ENCODE measurements around the gene ATG4D.
"Not testable (repeated sequence)": the region's sequence is repeated elsewhere in the genome, so short reads cannot be mapped to it uniquely, and the experiment has no call there.

ATG4D gene

DNA sequence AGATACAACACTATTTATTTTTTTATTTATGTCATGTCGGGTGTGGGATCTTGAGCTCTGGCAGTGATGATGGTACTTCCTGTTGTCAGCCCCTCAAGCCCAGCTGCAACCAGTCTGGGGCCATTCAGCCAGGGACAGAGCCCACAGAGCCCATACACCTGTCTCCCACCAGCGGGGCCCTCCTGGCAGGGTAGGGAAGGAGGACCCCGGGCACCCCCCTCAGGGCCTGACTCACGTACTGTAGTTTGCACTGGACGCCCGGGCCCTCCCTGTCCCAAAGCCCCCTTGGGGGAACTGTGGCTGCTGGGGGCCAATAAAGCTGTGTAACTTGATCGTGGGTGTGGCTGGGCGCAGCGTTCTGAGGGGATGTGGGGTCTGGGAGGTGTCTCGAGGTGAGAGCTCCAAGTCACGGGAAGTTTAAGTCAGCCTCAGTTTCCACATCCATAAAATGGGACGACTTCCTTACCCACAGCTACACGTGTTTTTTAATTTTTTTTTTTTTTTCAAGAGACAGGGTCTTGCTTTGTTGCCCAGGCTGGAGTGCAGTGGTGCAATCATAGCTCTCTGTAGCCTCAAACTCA, 9.5 kb downstream of the ATG4D start:
- DNase-seq = no peak

DNA sequence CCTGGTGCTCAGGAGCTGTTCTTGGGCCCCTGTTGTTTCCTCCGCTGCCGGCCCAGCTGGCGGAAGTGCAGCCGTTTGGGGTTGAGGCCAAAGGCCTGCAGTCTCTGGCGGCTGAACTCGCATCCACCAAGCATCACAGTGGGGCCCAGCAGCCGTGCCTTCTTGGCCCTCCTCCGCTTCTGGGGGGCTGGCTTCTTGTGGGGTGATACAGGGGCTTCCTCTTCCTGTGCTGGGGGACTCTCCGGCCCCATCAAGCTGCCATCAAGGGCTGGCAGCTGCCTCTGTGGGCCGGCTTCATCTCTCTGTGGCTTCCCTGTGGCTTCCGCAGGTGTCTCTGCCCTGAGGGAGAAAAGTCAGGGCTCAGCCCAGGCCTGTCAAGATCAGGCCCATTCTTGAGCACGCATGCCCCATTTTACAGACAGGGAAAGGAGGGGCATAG, 10.3 kb downstream of the ATG4D start:
- DNase-seq = peak; percentile 16

DNA sequence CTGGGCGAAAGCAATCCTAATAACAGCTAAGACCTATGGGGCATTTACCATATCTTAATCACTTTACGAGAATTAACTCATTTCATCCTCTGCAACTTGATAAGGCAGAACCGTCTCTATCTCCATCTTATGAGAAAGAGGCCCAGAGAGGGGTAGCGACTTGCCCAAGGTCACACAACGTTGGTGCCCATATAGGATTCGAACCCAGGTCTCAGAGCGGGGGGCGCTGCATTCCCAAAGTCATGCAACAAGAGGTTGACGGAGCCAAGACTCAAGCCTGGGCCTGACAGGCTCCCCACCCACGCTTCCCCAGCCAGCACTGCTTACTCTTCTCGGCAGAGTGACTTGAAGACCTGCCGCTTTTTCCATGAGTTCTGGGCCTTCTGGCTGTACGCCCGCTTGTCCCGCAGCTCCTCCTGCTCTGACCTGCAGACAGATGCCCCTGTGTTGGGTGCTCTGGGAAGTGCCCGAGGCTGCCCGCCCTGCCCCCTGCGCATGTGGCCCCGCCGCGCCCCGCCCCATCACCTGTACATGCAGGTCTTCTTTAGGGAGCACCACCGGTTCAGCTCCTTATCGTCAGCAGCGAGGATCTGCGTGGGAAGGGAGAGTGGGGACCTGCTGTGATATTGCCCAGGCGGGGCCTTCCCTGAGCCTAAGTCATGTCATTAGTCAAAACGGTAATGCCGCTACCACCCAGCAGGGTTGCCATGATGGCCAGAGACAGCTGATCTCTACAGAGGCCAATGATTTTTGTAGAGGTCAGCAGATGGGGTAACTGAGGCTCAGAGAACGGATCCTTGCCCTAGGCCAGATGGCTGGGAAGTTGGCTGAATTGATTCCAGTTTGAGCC, 11.3 kb downstream of the ATG4D start:
- no peak for DNase-seq

DNA sequence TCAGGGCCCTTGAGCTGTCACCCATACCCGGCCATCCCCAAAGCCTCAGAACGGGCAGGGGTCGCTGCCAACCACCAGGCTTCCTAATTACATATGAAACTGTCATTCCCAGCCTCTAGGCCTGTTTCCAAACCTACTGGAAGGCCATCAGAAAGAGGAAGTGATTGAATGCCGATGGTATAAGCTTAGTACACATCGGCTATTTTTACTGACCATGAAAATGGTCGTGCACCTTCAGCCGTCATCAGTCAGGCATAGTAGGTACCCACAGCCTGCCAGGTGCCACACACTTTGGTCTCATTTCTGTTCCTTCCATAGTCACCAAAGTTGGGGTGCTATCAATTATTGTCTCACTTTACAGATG, 11.9 kb downstream of the ATG4D start:
- DNase-seq = no peak

DNA sequence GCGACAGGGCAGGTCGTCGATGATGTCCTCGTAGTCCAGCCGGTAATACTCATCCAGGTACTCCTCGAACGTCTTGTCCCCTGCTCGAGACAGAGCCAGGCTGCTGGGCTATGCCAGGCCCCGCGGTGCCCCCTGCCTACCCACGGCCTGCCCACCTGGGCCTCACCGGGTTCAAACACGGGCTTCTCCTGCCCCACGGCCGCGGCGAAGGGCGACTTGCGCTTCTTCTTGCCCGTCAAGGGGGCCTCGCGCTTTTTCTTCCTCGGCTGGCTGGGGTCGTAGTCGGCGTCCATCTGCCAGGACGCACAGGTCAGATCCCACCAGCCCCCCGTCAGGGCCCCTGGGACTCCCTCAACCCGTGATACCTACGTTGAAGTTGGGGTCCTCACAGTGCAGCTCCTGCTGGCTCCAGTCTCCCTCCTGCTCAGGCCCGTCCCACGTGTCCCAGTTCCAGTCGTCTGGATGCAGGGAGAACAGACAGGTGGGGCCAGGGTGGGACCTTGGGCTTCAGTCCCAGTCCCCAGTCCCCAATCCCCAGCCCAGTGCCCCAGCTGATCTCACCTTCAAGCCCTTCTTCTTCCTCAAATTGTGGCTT, 14.0 kb downstream of the ATG4D start:
- DNase-seq = no peak

DNA sequence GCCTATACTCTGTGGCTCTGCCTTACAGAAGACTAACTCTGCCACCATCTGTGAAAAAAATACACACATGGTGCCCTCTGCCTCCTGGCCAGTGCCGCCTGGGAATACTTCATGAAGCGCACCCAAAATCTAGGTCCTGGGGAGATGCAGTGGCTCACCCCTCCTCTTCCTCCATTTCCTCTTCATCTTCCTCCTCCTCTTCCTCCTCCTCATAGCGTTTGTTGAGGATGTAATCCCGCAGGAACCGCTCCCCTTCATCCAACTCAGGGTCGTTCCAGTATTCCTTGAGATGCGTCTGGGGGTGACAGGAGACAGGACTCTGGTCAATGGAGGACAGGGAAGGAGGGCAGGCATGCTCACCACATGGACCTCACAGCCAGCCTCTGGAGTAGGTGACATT, 16.4 kb downstream of the ATG4D start:
- DNase-seq = no peak

DNA sequence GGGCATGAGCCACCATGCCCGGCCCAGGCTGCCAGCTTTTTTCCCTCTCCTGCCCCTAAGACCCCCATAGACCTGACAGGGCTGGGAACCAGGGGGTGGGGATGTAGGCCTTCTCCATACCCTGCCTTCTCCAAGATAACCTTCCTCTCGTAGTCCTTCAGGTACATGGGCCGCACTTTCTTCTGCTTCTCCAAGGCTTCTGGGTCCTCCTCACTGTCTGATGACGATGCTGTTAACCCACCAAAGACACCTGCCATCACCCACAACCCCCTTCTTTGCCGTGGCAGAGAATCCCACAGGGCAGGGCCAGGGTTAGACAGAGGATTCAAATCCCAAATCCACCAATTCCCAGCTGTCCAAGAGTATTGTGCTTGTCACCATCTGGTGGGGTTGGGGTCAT, 18.9 kb downstream of the ATG4D start:
- no peak for DNase-seq

DNA sequence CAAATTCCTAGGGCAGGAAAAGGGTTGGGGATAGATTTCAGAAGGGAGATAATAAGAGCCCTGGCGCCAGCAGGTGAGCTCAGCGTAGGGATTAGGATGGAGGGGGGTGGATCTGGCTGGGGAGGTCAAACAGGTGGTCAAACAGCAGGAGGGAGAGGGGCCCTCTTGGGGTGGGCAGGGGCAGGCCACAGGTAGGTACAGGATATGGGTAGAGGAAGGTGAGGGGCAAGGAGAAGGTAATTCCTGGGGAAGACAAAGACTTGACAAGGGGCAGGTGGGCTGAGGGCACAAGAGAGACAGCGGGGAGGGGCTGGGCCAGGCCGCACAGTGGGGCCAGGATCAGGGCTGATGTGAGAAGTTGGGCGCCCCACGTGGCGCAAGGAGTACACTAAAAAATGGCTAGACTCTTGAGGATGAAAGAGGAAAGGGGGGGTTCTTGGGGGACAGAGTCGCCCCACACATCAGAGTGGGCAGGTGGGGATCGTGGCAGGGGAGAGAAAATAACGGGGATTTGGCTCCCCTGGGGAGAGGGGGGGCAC, 21.4 kb downstream of the ATG4D start:
- peak; percentile 53 for DNase-seq

DNA sequence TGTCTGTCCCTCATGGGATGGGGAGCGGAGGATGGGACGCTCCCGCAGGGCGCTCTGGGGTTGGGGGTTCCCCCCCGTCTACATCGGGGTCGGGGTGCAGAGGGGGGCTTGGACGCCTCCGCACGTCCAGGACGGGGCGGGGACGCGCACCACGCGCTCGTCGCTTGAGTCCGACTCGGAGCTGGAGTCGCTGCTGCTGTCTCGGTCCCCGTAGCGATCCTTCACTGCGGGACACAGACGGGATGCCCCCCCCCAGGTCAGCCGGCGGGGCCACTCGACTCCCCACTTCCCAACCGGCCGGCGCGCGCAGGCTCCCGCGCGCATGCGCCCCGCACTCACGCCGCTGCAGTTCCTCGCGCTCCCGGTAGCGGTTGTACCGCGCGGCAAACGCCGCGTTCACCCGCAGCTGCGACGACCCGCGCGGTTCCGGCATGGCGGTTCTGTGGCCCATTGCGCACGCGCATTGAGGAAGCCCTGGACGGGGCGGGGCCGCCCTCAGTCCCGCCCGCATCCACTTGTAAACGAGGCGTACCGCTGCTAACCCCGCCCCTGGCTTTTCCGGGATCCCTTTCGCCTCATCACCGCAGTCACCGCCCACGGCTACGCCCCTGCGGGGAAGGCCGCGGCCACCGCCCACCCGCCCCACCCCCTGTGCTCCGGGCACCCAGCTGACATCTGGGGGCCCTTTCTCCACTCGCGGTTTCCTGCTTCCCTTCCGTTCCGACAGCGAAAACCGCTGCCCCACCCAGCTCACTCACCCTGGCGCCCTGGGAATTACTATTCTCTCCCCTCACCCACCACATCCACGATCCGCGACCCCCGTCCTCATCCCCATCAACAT, 22.1 kb downstream of the ATG4D start, which contains the start of gene KRI1:
Gene KRI1, minus strand, starts transcription at position 444 of the 841 bp plus-strand sequence. Its CDS starts 11 bp downstream, at position 433.
- DNase-seq = peak; percentile 96

DNA sequence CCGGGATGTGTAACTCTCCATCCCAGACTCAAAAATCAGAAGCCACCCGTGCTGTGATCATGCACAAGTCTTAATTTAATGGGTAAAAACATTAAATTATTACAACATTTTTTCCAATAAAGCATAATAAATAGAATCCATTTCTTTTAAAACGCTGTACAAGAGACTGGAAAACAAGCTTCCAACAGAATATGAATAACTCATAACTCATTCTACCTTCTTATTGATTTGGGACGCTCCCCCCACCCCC, 22.6 kb downstream of the ATG4D start:
- no peak for DNase-seq

DNA sequence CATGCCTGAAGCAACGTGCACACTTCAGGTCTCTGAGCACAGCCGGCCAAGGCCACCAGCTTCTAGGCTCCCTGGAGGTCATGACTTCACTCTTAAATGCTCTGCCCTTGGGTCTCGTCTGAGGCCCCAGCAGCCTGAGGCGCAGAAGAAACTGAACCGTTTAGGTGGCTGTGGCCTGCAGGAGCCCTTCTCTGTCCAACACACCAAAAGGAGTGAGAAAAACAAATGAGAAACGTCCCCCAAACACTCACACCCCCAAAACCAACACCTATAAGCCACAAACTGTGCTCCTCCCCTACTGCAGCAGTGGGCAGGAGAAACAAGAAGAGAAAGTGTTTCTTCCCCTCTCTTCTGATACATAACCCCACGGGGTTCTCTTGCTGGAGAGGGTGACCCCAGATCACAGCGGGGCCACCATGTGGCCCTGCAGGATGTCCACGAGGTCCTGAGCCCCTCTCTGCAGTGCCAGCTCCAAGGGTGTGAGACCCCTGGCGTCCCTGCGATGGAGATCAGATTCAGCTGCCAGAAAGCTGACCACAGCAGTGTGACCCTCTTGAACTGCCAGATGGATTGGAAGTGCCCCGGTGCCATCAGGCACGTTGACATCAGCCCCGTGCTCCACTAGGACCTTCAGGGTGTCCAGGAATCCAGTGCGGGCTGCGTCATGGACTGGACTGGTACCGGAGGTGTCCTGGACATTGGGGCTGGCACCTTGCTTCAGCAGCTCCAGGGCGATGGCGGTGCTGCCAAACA, 23.1 kb downstream of the ATG4D start:
- DNase-seq = peak; percentile 53

DNA sequence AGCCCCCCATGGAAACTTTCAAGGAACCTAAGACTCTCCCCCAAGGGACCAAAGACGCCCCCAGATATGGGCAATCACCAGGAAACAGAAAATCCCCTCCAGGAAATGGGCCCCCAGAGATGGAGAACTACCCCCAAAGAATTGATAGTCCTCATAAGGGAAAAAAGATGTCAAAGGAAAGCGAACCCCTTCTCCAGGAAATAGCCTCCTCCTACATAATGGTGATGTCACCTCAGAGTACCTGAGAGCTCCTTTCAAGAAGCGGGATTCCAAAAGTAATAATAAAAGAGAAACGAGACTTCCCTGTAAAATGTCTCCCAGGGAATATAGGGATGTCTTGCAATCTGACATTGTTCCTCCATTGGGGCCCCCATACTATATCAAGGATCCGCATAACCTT, 24.0 kb downstream of the ATG4D start:
- DNase-seq = no peak

DNA sequence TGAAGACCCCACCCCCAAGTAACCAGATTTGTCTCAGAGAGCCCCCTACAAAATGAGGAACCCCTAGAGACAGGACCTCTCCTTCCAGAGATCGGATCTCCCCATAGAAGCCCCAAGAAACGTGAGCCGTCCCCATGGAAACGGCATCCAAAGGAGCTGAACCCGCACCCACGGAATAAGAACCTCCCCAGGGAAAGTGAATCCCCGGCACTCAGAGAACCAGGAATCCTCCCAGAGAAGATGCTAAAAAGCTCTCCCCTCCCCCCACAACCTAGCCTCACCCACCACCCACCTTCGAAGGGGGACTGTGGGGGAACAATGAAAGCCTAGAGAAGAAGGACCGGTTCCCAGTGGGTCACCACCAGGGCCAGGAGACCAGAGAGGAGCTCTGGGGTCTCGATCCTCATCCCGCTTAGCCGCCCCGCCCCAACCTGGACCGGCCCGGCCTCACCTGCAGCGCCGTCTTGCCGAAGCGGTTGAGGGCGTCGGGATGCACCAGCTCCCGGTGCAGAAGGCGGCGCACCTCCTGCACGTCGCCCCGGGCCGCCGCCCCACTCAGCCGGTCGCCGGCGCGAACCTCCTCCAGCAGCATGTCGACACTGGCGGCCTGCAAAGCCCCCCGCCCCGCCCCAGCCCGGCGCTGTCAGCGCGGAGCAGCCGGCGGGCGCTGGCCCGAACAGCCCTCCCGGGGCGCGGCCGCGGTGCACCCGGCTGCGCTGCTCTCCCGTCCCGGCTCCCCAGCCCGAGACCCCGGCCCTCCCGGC, 24.5 kb downstream of the ATG4D start:
- DNase-seq = peak; percentile 63

DNA sequence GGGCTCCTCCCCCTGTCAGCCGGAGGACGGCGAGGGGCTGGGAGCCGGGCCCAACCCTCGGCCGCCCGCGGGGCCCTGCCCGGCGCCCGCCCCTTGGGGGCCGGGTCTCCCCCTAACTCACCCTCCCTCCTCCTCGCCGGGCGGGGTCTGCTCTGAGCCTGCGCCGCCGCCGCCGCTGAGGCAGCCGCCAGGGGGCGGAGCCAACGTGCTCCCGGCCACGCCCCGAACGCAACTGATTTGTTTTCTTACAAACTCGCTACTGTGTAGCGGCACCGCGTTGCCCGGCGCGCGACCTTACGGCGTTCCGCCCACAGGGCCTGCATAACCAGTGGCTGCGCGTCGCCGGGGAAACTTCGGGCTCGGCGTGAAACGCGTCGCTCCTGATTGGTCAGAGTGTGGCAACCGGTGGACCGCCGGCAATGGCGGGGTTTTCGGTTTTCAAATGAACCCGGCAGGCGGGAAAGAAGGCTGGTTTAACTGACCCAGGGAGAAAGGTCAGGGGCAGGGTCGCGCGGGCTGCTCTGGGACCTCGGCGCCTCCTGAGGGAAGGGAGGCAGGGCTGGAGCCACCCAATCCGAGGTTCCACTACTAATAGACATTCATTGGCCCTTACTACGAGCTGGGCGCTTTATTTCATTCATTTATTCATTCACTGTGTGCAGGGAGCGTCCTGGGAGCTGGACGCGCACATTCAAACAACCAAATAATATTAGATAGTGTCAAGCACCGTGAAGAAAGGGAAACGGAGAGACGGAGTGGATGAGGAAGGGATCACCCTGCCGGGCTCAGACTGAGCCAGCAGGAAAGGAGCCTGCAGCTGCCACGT, 25.3 kb downstream of the ATG4D start, which contains the start of gene CDKN2D:
Gene CDKN2D, minus strand, starts transcription at position 154 of the 826 bp plus-strand sequence. CDS start 326 bp downstream, outside the sequence.
- peak; percentile 99 for DNase-seq

DNA sequence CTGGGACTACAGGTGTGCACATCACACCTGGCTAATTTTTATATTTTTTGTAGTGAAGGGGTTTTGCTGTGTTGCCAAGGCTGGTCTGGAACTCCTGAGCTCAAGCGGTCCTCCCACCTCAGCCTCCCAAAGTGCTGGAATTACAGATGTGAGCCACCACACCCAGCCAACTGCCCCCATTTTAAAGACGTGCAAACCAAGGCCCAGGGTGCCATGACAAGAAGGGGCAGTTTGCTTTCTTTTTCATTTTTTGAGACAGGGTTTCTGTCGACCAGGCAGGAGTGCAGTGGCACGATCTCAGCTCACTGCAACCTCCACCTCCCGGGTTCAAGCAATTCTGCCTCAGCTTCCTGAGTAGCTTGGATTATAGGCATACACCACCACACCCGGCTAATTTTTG, 30.1 kb downstream of the ATG4D start:
- DNase-seq = not testable (repeated sequence)

DNA sequence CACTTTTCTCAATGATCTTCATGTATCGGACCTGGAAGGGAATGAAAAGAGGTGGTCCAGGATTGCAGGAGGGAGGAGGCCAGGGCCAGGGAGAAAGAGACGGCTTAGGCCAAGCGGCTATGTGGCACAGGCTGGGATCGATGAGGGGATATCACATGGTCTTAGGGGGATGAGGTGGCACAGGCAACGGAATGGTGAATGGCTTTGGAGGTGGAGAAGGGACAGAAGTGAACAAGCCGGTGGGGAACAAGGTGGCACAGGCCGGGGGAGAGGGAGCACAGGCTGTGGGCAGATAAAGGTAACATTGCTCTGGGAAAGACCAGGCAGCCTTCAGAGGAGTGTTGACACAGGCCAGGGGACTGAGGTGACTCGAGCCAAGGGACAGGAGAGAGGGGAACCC, 30.8 kb downstream of the ATG4D start:
- no peak for DNase-seq

DNA sequence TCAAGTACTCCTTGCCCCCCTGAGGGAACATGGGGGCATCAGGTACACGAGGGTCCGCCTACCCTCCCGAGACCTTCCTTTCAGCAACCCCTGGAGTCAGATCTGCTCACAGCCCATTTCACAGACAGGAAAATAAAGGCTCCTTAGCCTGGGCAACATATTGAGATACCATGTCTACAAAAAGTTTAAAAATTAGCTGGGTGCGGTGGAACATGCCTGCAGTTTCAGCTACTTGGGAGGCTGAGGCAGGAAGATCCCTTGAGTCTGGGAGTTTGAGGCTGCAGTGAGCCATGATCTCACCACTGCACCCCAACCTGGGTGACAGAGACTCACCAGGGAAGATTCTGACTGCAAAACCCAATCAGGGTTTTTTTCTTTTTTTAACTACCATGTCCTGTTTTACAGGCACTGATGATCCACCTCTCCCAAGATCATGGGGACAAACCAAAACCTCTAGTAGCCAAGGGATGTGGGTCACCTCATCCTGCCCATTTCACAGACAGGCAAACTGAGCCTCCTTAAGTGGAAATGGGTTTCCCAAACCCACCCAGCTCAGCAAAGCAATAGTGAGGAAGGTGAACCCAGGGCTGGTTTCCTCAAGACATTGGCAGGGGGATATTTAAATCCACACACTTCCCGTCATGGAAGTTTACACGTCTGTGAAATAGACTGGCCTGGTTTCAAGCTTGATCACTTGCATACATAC, 31.5 kb downstream of the ATG4D start:
- no peak for DNase-seq

DNA sequence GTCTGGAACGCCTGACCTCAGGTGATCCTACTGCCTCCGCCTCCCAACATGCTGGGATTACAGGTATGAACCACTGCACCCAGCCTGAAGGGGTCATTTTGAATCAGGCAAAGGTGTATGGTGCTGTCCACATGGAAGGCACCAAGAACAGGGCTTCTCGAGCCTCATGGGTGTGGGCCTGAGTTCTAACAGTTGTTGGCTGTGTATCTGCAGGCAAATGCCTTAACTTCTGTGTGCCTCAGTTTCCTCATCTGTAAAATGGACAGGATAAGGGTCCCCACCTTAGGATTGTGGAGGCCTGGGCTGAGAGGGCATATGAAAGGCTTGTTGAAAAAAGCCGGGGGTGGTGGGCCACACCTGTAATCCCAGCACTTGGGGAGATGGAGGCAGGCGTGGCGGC, 34.2 kb downstream of the ATG4D start:
- no peak for DNase-seq

DNA sequence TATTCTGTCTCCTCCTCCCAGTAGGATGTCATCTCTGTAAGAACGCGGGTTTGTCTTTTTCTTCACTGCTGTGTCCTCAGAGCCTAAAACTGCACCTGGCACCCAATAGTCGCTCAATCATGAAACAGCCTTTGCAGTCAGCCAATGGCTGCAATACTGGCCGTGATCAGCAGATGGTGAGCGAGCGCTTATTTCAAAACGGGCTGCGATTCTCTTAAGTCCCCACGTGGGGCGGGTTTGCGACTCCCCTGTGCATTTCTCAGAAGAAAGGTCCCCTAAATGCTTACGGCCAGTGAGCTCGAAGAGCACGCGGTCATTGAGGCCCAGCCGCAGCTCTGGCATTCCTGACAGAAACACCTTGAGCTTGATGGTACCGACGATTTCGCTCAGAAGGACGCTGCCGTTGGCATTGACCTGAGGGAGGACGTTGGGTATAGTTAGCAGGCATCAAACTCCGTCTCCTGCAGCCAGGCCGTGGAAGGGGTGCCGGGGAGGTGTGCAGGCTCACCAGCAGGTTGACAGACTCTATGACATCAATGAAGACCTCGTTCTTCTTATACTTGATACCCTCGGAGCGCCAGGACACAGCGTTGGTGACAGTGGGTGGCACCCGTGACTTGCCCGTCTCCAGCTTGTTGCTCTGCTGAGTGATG, 37.4 kb downstream of the ATG4D start:
- peak; percentile 86 for DNase-seq

All from stimulated activated naive CD4-positive, alpha-beta T cell treated with Interleukin-2 at 50 U/mL for 16 hours (primary cell).